A673 (cell line): ENCODE results near the gene TBC1D19.

ENCODE experiments used
- CTCF ChIP-seq: fragments of 300-800, 200-600 bp; sonication (generic); conservative IDR thresholded peaks from 2 replicates; pipeline ENCODE4 v1.5.1; 2017; ENCODE audit warnings: low read depth, mild to moderate bottlenecking, antibody characterized with exemption, low read length, moderate library complexity, mixed read lengths
- EZH2 ChIP-seq: fragments of 200-600 bp; sonication (generic); IDR thresholded peaks from 2 replicates; pipeline ENCODE4 v1.6.1; 2017; ENCODE audit warnings: borderline replicate concordance, low read depth, mild to moderate bottlenecking, mixed read lengths, antibody characterized with exemption, low read length; ENCODE audit not compliant: poor library complexity, severe bottlenecking

- TF ChIP-seq CTCF (no peak), EZH2 (no peak)
Observed at GRCh38 chr4:26785810-26786209, 201.9 kb downstream of the TBC1D19 start.
